ENCODE data around the gene GHITM.

GHITM gene

GRCh38 chr10:84198206-84198915, 59.1 kb downstream of the GHITM start:
- no peak for DNase-seq

GRCh38 chr10:84200537-84201243, 61.4 kb downstream of the GHITM start:
- DNase-seq: no peak

- no peak for DNase-seq
Observed at GRCh38 chr10:84201244-84201606, 61.9 kb downstream of the GHITM start.

GRCh38 chr10:84201682-84202081, 62.4 kb downstream of the GHITM start:
- no peak for DNase-seq

- no peak for DNase-seq
Observed at GRCh38 chr10:84202349-84202748, 63.0 kb downstream of the GHITM start.
